ENCODE data around the gene CSRP1.
"Not testable (repeated sequence)": the region's sequence is repeated elsewhere in the genome, so short reads cannot be mapped to it uniquely, and the experiment has no call there.

The CSRP1 gene

DNA sequence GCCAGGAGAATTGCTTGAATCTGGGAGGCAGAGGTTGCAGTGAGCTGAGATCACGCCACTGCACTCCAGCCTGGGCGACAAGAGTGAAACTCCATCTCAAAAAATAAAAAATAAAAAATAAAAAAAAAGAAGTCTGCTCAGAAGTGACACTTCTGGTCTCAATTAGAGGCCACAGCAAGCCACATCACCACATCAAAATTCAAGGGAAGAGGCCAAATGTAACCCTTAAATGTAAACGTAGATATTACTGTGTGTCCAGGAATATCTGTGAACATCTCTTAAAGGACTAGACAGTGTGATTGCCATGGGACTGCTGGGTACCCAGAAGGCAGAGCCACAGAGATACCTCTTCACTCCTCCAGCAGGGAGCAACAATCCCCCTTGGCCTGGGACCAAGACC lies 28.3 kb downstream of the CSRP1 start:
- not testable (repeated sequence) for DNase-seq (ENCODE audit: low read depth)

DNA sequence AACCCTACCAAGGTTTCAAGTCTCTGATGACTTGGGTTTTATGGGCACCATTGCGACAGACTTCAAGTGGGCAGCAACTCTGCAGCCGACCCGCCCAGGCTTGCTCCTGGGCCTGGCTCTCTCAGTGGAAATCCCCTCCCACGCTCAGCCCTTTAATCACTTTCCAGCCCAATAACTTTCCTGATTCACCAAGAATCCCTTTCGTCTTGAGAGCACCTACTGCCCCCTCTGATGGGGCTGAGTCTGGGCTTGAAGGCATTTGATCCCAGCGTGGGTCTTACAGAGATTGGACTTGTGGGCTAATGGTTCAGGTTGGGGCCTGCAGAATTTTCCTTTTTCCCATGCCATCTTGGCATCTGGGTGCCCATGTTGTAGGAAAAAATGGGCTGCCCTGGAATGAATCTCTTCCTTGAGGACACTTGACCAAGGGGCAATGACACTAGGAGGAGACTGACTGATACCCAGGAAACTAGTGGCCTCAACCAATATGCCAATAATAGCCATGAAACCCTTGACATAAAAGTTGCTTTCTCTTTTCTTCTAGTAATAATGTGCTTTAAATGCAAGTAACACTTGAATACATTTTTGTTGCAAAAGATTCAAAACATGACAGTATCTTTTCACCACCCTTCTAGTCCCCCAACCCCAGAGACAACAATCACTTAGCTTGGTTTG lies 30.1 kb downstream of the CSRP1 start:
- DNase-seq (ENCODE audit: low read depth), result no peak

DNA sequence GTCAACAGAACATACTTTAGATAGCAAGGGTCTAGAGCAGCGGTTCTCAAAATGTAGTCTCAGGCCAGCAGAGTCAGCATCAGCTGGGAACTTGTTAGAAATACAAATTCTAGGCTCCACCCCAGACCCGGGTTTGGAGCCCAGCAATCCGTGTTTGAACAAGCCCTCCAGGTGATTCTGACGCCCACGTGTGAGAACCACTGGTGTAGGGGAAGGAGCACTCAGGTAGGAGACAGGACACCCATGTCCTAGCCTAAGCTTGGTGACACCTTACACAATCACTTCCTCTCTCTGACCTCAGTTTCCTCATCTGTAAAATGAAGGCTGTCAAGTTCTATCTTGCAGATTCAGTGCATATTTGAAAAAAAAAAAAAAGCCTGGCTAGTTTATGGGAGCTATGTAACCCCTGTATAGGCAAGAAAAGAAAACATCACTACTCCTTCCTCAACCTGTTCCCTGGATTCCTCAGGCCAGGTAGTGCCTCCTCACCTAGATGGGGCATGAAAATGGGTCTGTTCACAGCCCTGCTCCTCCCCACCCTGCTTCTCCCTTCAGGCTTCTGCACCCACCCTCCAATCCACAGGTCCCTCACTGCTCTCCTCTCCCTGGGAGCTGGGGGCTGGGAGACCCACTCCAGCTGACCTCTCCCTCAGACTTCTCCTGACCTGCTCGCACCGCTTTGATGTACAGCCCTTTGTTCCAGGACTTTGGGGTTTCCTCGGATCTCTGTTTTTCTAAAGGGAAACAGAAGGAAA lies 30.8 kb downstream of the CSRP1 start:
- DNase-seq (ENCODE audit: low read depth), result no peak

DNA sequence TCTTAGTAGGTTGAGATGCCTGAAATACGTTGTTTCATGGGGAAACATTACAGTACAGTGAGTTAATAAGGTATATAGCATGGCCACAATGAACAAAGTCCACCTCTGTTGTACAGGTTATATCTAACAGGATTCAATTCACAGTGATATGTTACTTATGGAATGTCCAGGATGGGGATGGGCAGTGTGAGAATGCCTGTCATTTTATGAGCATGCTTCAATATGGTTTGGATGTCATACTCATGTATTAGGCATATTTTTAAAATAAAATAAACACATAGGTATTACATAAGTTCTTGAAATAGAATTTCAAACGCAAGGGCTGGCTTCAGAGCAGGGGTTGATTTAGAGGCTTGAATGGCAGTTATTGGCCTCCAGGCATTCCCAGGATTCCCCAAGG lies 31.8 kb downstream of the CSRP1 start:
- DNase-seq (ENCODE audit: low read depth), result no peak

DNA sequence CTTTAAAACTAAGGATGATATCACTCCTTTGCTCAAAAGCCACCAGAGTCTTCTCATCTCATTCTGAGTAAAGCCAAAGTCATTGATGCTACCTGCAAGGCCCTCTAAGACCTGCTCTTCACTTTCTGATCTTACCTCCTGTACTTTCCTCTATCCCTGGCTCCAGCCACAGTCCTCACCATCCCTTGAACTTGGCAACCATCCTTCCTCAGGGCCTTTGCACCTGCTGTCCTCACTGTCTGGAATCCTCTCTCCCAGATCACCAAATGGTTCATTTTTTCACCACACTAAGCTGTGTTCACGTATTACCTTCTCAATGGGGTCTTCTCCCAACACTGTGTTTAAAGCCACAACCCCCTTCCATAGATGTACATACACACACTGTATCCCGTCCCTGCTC lies 33.6 kb downstream of the CSRP1 start:
- DNase-seq (ENCODE audit: low read depth), result no peak

DNA sequence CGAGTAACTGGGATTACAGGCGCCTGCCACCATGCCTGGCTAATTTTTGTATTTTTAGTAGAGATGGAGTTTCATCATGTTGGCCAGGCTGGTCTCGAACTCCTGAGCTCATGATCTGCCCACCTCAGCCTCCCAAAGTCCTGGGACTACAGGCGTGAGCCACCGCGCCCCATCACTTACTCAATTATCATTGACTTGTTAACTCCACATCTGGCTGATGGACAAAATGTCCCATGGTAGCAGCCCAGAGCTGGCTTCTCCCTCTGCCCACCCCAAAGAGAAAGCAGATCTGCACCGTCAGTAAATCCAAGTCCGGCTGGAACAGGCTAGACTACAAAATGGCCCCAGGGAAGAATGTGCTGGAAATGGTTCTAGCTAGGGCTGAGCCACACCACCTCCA lies 34.6 kb downstream of the CSRP1 start:
- not testable (repeated sequence) for DNase-seq (ENCODE audit: low read depth)

DNA sequence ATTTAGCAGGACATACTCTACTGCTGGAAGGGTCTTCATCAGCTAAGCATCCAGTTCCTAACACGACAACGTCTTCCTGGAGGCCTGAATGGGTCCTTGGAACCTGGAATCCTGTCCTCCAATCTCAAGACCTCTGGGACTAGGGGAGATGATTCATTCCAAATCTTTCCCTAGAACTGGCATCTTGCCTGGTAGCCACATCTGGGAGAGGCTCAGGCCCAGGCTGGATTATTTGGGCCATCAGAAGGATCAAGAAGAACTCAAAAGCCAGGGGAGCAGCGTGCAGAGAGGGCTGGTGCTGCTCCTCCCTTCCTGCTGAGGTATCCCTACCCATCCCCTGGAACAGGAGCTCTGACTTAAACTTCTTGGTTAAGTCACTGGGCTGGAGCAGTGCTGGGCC lies 35.2 kb downstream of the CSRP1 start:
- no peak for DNase-seq (ENCODE audit: low read depth)

DNA sequence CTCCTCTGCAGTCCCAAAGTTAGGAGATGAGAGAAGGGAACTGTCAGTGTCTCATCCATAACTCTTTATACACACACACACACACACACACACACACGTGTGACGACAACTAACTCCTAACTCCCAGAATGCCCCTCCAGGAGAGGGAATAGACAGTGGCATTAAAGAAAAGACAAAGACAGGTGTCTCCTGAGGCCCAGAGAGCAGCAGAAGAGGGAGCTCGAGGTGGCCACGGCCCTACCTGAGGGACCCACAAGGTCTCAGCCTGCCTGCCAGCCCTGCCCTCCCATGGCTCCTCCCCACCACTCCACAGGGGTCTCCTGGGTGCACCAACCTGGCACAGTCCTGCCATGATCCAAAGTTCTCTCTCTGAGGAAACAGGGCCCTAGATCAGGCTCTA lies 36.3 kb downstream of the CSRP1 start:
- no peak for DNase-seq (ENCODE audit: low read depth)

DNA sequence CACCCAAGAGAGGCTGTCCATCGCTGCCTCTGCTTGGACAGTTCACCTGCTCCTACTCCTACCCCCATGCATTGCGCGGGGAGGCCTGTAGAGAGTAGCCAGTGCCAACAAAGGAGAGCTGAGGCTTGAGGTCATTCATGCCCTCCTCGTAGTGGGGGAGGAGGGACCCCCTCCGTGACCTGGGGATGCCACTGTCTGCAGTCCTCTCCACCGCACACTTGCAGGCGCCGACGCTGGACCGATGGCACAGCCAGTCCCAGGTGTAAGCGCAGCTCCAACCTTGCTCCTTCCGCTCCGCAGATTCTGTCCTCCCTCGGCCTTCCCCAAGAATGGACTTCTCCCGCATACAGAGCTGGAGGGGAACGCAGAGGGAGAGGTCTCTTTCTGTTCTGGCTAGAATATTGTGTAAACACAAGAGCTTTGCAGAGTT lies 37.3 kb downstream of the CSRP1 start:
- DNase-seq (ENCODE audit: low read depth), result no peak

DNA sequence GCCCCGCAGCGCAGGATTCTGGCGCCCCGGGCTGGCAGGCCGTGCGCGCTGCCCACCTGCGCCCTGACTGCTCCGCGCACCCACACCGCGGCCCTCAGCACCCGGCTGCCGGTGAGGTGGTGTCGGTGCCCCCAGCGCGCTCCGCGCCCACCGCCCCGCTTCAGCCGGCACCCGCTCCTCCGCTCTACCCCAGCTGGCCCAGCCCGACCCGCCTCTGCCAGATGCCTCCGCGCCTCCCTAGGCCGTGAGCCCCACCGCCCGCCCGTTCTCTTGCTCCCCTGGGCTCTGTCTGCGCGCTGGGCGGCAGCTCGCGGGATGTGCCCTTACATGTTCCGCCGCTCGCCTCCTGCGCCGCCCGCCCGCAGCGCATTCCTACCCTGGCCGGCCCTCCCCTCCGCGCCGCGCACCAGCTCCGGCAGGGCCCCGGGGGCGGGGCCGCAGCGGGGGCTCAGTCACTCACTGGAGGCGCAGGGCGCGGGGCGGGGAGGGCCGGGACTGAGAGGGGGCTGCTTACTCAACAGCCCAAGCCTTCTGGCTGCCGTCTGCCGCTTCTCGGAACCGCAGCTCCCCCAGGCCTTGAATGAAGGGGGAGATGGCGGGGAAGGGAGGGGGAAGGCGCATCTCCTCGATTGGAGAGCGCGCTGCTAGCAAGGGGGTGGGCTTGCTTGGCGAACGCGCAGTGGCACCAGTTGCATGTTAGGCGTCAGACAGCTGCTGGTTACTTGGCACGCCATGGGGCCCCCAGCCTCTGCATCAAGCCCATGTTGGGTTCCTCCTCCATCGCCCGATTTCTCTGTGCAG lies 37.9 kb downstream of the CSRP1 start, which contains the start of gene PHLDA3:
PHLDA3 (minus strand) TSS at position 345 of the 801 bp plus-strand sequence. CDS start 402 bp downstream, outside the sequence.
- peak; percentile 16 for DNase-seq (ENCODE audit: low read depth)

DNA sequence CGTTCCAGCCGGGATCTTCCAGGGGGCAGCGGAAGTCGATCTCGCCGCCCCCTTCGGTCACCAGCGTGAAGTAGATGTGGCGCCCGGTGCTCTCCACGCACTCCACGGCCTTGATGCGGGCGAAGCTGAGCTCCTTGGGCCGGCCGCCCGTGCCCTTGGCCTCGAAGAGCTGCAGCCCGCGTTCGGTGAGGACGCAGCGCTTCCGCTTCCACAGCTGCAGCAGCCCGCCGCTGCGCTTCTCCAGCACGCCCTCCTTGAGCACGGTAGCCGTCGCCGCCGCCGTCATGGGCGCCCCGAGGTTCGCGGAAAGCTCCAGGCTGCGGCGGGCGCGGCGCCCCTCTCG lies 38.5 kb downstream of the CSRP1 start:
- no peak for DNase-seq (ENCODE audit: low read depth)

DNA sequence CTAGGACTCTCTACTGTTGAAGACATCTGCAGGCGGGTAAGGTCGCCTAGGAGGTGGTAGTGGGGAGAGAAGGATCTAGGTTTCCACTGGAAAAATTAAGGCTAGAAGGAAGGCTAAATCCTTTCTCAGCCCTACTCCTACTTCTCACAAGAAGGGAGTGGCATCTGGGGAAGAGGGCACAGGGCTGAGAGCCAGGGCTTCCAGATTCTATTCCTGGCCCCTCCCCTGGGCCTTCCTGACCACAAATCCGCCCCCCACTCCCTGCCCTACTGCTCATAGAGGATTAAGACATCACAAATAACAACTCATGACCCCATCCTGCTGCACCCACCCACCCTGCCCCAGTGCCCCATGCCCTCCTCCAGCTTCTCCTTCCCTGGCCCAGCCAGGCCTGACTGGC lies 40.4 kb downstream of the CSRP1 start:
- DNase-seq (ENCODE audit: low read depth), result no peak

DNA sequence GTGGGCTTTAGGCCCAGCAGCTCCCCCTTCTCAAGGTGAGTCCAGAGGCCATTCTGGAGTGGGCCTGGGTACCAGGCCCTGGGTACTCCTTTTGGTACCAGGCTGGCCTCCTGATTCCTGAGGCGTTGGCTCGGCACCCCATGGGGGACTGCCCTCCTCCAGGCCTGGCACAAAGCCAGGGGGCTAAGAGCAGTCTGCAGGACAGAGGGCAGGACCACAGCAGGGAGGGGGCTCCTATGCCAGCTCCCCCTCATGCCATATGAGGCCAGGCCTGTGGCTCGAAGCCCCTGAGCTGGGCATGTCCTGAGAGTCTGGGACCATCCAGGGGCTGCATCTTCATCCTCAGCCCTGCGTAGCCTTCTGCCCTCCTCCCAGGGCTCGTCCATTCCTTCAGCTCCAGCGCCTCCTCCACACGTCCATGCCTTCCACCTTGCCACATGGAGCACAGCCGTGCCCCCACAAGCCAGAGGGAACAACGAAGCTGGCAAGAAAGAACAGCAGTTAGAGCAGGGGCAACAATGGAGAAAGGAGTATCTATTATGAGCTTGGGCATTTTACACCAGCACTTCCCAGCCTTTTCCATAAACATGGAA lies 41.1 kb downstream of the CSRP1 start:
- no peak for DNase-seq (ENCODE audit: low read depth)

DNA sequence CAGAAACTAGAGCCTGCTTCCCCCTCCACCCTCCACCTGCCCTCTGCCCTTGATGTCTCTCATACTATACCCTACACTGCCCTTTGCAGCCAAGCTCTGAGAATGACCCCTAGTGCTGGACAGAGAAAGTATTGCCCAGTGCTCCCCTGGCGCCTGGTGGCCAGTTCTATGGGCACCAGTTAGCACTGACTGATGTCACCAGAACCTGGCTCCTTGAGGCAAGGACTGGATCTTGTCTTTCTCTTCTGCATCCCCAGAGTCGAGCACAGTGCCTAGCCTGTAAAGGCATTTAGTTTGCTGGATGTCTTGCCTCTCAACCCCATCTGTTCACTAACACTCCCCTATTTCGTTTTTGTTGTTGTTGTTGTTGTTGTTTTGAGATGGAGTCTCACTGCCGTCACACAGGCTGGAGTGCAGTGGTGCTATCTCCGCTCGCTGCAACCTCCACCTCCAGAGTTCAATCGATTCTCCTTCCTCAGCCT lies 43.8 kb downstream of the CSRP1 start:
- DNase-seq (ENCODE audit: low read depth), result no peak

DNA sequence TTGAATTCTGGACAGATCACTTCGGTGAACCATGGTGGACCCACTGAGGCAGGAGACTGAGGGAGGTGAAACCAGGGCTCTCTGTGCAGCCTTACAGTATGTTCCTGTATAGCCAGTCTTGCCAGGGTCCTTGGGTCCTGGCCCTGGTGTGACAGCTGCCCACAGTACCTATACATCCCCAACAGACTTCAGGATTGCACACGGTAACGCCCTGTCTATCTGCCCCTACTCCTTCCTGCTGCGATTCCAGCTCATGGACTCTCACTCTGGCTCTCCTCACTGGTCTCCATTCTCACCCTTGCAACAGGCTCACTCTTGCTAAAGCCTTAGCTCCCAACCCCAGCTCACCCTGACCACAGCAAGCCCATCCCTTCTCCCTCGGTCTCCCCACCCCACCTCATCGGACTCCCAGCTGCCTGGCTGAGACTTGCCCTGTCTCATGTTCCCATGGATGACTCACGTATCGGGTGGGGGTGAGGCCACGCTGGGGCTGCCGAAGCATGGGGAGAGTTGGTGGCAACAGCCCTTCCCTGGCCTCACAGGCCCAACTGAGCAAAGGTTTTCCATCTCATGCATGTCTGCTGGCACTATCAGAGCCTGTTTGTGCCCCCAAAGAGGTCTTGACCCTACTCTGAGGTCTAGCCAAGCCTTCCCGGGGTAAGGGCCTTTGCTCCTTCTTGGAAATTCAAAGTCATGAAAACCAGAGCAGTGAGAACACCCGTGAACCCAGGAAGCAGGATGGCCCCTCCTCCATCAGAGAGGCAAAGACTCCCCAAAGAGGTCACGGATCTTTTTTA lies 45.1 kb downstream of the CSRP1 start:
- no peak for DNase-seq (ENCODE audit: low read depth)

DNA sequence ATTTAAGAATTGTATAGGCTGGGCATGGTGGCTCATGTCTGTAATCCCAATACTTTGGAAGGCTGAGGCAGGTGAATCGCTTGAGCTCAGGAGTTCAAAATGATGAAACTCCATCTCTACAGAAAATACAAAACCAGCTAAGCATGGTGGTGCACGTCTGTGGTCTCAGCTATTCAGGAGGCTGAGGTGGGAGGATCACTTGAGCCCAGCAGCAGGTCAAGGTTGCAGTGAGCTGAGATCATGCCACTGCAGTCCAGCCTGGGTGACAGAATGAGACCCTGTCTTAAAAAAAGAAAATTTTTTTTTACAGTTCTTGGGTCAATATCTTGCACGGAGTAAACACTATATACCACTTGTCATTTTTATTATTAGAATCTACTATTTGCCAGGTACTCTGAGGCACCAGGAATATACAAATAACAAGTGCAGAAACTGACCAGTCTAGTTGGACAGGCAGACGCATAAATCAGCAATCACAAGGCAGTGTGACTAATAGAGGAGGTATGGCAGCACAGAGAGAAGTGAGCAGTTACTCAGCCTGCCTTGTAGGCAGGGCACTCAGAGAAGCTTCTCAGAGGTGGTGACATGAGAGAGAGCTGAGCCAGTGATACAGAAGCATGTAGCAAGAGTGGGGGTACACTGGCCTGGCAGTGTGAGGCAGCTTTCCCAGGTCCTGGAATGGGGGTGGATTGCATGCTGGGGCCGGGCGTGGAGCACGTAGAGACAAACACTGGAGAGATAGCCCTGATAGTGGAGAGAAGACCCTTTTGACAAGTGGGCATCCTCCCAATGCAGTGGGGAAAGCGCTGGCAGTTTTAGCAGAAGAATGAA lies 45.9 kb downstream of the CSRP1 start:
- no peak for DNase-seq (ENCODE audit: low read depth)

DNA sequence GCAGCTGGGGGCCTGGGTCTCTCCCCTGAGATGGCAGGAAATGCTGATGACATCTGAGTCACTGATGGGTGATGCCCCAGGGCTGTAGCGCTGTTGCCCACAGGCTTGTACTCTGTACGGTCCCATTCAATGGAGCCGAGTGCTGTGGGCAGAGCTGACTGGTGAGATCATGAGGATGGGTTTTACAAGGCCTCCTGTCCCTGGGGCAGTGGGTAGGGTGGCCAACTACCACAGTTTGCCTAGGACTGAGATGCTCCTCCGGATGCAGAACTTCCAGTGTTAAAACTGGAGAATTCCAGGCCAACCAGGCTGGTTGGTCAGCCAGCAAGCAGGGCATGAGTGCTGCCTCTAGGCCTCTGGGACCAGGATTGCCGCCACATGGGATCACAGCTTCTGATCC lies 47.1 kb downstream of the CSRP1 start:
- DNase-seq (ENCODE audit: low read depth), result no peak

DNA sequence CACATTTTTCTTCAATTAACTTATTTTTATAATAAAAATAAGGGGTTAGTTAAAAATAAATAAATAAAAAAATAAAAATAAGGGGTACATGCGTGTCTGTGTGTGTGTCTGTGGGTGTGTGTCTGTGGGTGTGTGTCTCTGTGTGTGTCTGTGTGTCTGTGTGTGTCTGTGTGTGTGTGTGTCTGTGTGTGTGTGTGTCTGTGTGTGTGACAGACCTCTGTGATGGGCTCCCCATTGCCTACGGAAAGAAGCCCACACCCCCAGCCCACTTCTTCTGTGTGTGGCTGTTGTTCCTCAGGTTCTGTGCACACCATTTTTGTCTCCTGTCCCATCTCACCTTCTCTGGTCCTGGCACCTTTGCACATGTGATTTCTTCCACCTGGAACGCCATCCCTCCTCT lies 47.9 kb downstream of the CSRP1 start:
- DNase-seq (ENCODE audit: low read depth), result no peak

DNA sequence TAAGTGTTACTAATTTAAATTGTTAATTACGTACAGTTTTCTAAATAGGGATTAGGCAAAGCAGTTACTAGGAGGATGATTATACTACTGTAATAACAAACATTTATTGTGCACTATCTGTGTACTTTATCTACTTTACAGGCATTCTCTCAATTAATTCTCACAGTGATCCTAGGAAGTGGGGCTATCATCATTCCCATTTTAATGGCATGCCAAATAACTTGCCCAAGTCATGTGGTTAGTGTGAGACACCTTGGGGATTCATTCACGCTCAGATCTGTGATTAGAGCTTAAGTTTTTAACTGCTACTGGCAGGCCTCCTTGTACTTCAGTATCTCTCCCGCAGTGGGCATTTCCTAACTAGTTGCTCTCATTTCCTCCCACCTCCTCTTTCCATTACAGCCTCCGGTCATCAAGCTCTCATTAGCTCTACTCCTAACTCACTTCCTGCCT lies 49.4 kb downstream of the CSRP1 start:
- DNase-seq (ENCODE audit: low read depth), result no peak

DNA sequence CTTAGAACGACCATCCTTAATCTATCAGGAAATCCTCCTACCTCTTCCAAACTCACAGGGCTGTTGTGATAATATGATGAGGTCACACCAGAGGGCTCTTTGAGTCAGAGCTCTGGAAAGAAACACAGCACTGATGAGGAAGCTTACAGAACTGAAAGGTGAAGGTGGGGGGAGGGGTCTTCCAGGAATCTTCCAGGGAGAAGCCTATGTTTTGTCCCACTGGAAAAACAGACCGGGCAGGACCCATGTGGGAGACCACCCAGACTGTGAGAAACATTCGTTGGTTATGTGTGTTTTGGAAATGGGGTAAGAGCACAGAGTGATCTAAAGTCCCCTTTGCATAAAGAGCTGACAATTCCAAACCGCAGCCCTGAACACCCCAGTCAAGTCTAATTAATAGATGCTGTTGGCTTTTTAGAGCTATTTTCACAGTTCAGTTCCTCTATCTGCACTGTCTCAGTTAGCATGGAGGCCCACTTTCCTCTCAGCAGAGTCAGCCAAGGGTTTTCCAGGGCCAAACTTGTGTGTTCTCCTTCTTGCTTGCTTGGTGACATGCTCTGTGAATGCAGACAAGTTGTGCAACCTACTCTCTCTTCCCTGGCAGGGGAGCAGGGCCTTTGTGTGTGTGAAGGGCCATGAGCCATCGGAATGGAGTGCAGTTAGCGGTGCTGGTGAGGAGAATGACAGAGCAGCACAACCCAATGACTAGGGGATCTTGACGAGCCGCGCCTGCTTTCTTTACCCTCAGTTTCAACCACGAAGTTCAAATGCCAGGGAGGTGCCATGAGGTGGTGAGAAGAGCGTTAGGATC lies 50.2 kb downstream of the CSRP1 start:
- no peak for DNase-seq (ENCODE audit: low read depth)
